GM12873 (cell line): Measurements from ENCODE around the gene FHIP1B.

Source experiments
- TF ChIP-seq, protein P1 (sequence below): IDR thresholded peaks from 2 replicates; pipeline ENCODE4 v1.5.1; 2012; ENCODE audit warnings: low read depth, mild to moderate bottlenecking, moderate library complexity, low read length, control low read depth; ENCODE audit not compliant: insufficient read depth; ENCODE audit errors: missing control alignments

The FHIP1B gene

DNA sequence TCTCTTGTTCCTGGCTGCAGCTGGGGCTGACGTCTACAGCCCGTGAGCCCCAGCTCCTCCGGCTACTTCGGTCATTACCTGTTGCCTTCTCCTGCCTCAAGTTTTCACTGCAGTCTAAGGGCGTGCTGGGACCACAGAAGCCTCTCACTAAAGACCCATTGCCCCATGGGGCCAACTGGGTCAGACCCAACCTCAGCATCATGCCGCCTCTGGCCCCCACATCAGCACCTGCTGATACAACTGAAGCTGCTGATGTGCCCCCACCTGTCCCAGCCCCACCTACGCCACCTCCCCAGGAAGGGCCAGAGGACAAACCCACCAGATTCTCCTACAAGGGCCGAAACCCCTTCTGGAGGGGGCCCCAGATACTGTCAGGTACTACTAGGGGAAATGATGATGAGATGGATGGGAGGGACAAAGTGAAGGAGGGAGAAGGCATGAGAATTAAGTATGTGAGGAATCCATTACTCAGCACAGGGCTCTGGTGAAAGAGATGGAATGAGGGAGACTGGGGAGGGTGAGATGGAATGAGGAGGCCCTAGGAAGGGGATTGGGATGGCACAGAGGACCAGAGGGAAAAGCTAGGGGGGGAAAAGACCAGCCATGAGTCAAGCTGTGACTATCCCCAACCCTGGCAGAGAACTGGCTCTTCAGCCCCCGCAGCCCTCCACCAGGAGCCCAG lies 24.0 kb downstream of the FHIP1B start:
- TF ChIP-seq, protein P1, sequence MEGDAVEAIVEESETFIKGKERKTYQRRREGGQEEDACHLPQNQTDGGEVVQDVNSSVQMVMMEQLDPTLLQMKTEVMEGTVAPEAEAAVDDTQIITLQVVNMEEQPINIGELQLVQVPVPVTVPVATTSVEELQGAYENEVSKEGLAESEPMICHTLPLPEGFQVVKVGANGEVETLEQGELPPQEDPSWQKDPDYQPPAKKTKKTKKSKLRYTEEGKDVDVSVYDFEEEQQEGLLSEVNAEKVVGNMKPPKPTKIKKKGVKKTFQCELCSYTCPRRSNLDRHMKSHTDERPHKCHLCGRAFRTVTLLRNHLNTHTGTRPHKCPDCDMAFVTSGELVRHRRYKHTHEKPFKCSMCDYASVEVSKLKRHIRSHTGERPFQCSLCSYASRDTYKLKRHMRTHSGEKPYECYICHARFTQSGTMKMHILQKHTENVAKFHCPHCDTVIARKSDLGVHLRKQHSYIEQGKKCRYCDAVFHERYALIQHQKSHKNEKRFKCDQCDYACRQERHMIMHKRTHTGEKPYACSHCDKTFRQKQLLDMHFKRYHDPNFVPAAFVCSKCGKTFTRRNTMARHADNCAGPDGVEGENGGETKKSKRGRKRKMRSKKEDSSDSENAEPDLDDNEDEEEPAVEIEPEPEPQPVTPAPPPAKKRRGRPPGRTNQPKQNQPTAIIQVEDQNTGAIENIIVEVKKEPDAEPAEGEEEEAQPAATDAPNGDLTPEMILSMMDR: no peak

DNA sequence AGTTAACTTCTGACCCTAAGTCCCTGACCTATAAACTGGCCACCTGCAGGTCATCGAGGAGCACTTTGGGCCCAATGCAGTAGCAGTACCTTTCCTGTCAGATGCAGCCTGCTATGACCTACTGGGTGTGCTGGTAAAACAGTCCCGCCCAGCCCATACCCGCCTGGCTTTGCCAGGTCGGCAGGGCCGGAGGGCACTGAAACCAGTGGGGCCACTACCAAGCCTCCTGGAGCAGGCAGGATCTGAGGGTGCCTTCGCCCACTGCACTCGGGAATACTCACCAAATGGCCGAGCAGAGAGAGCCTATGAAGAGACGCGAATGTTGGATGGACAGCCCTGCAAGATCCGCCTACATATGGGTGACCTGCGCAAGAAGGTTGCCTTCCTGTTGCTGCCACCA lies 24.6 kb downstream of the FHIP1B start:
- TF ChIP-seq, protein P1: no peak

DNA sequence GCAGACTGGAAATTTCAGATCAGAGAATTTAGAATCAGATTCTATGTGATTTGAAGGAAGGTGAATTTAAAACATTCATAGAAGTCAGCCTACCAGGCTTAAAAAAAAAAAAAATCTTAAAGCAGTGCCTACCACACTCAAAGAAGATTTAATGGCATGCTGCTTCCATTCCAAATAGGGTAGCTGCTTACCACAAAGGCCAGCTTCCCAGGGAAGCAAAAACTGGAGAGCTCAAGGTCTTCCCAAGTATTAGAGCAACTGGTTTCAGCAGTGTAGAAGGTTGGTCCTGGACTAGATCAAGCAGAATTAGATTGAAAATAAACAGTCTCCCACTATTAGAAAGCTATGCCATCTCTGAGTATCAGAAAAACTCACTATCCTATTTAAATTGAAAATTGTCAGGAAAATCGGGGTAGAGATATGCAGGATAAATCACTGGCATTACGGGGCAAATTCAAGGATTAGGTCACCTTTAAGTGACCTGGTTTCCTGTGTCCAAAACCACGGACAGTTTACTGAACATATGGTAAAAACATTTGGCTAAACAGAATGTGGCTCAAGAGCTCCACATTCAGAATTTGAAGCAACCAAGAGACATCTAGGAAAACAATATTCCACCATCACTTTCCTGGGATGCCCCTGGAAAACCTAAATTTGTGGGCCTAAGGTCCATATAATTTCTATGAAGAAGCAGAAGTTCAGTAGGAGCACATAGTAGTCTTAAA lies 27.8 kb downstream of the FHIP1B start:
- TF ChIP-seq, protein P1: no peak

DNA sequence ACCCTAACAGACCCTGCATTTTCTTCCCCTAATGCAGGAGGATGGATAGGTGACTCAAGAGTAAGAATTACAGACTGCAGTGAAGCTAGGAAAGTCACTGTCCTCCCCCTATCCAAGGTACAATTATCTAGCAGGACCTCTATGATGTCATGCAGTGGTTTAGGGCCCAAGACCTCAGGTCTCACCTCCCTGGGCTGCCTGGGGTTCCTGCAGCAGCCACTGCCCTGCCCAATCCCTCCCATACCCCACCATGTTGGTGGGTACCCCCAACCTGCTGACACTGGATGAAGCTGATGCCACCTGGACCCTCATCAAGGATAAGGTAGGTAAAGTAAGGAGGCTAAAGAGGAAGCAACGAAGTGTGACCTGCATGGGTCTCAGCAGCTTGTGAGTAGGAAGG lies 29.1 kb downstream of the FHIP1B start, which contains the start of gene C11orf42:
Gene C11orf42 (plus strand): TSS at position 192 of the 400 bp plus-strand sequence. CDS start 59 bp downstream, at position 251.
- TF ChIP-seq, protein P1: no peak

DNA sequence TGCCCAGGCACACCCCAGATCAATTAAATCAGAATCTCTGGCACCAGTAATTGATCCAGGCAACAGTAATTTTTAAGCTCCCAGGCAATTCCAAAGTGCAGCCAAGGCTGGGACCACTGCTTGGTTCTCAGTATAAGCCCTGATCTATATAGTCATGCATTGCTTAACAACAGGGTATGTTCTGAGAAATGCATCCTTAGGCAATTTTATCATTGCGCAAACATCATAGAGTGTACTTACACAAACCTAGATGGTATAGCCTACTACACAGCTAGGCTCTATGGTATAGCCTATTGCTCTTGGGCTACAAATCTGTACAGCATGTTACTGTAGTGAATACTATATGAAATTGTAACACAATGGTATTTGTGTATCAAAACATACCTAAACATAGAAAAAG lies 29.7 kb downstream of the FHIP1B start:
- TF ChIP-seq, protein P1: no peak

DNA sequence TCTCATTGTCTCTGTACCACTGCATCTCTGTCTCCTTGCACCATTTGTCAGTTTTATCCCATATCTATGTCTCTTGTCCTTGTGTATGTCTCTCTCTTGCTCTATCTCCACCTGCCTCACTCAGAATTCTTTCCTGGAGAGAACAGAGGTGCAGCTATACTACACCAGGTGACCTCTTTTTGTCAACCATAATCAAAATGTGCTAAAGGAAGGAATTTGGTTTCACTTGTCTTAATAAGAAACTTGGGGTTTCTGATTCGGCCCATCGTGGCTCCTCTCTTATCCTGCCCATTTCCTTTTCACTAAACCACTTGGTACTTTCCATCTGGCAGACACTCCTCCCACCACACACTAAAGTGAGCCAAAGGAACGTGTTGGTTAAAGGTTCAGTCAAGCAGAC lies 31.1 kb downstream of the FHIP1B start:
- TF ChIP-seq, protein P1: no peak

DNA sequence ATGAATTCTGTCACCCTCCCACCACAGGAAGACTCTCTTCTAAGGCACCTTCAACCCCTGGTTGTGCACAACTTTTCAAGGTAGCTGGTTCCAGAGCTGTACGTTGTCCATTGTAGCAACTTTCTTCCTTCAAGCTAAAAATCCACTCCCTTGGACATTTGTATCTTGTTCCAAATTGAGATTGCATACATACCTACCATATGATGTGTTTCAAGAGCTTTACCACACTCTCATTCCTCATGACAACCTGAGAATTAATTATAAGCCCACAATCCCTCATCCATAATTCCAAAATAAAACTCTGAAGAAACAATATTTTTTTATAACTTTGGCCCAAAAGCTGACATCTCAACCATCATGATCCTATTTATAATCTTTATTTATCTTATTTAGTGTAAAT lies 32.4 kb downstream of the FHIP1B start:
- TF ChIP-seq, protein P1: no peak
